Measurements from ENCODE around the gene LIX1. TPM values are rescaled to one million over a fixed set of nuclear protein-coding genes. Genes with fewer than 3 reads are reported as not detected.

Gene LIX1
- total RNA-seq, result not detected in 2 replicates

DNA sequence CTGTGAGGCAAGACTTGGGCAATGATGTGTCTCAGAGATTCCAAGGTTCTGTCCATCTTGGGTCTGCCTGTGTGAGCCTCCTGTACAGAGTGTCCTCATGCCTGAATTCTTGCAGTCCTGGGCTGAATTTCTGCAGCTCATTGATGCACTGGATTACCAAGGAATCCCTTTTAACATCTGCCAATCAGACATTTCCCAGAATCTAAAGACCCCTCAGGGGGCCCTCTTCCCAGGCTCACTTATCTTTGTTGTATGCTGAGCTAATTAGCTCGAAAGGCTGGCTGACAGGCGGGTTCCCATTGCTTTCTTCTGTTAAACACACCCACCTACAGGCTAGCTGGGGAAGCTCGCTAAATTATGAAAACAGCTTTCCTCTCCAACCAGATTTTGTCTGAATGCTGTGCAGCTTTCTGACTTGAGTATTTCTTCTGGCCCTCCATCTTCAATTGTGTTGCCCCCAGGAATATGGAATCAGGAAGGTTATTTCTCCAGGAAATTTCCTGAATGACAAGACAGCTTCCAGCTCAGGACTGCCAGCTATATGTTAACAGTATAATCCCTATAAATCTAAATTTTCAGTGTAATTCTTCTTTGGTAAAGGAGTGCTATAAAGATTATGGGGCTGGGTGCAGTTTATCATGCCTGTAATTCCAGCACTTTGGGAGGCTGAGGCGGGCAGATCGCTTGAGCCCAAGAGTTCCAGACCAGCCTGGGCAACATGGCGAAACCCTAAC lies at the start of gene LIX1:
Gene LIX1, minus strand, starts transcription at position 91 of the 734 bp plus-strand sequence. Its CDS starts 35 bp downstream, at position 56.

DNA sequence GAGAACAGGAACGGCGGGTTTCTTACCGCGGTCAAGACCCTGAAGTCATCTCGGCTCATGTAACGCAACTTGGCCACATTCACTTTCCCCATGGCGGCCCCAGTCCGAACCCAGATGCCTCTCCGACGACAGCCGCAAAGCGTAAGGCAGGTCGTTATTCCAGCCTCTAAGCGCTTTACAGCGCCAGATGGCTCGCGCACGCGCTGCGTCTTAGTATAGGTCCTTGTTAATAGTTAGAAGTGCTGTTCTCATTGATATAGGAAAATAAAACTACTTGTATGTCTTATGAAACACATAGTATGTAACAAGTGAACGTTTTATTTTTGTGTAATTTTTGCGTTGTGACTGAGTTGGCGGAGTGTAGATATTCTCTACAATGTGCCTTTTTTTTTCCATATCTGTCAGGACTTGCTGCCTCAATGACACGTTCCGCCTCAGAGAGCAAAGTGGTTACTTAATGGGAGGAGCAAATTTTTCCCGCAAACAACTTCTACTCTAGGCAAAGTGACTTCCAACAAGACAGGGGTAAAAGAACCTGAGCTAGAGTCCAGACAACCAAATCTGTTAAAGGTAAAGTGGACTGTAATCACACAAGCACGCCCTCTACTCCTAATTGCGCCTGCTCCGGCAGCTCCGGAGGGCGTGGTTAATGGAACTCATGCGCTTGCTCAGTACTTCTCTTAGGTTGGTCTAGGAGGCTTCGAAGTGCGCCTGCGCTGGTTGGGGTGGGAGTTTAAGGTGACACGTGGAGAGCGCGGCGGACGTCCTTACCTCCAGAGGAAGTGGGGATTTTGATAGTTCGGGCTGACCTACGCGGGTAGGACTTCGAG lies 40.9 kb upstream of the LIX1 start, which contains the start of gene RIOK2:
Gene RIOK2, minus strand, starts transcription at position 148 of the 830 bp plus-strand sequence. Its CDS starts 56 bp downstream, at position 92.

Small RNA genes lying within 50 kb of the gene (small RNA-seq; reads per million reads assigned to genes)
- gene RNU1-73P, result not detected

Other genes starting within 250 kb of the LIX1 start
- gene LNPEP, start 206.5 kb downstream of the LIX1 start, total RNA-seq, result 53.3 and 62.1 TPM in 2 replicates
- 28.6 and 47.1 TPM in 2 replicates for gene RIOK2, start 40.6 kb upstream of the LIX1 start, total RNA-seq